HepG2 (cell line): ENCODE results near the gene ZNF777. TPM values are rescaled to one million over a fixed set of nuclear protein-coding genes. Genes with fewer than 3 reads are reported as not detected.

Experiments
- ATAC-seq: fragments of 200-7000 bp; cut with Tn5 transposase; 3 replicates; pipeline ENCODE4 v1.9.1; 2020; ENCODE audit warnings: mild to moderate bottlenecking, moderate library complexity
- BruUV-seq: library from RNA; stranded (reverse); fragments of 400-500 nt; replicated peaks from 2 replicates; lab custom pipeline; 2021; lab: Mats Ljungman, UMichigan
- CTCF ChIA-PET: fragments of 300-600 bp; formaldehyde crosslinking; extraction: SDS; loops from one replicate; lab custom pipeline; 2021; ENCODE audit warnings: low total read pairs, inconsistent platforms, low intra/inter-chr PET ratio; lab: Yijun Ruan, JAX
- POLR2A ChIA-PET: fragments of 350-600 bp; sonication (Branson Sonifier 250); formaldehyde crosslinking; loops from one replicate; lab custom pipeline; 2020; ENCODE audit warnings: antibody characterized with exemption, inconsistent platforms; lab: Yijun Ruan, JAX
- DNase-seq: peaks from one replicate; pipeline ENCODE4 v3.0.0-alpha.2; 2015; ENCODE audit warnings: low spot score
- FAIRE-seq: peaks from 3 replicates; lab custom pipeline; 2011; peaks lifted over from hg19 to GRCh38; lab: Jason Lieb, UNC
- H2AFZ ChIP-seq: one replicate; pipeline ENCODE4 v1.6.1; 2011; ENCODE audit warnings: low read length, inconsistent platforms
- H3K27ac ChIP-seq: fragments of 300-600 bp; 3 replicates; pipeline ENCODE4 v1.8.0; 2011; ENCODE audit warnings: mixed run types, mild to moderate bottlenecking, mixed read lengths, low read length, inconsistent platforms; ENCODE audit not compliant: insufficient read depth; ENCODE audit errors: extremely low read length
- H3K27me3 ChIP-seq, 2 experiments: fragments of 200-600 bp in 1 of 2; 2 replicates in 1 of 2; 3 replicates in 1 of 2; pipeline versions ENCODE4 v1.6.0 to v1.8.0; 2011; ENCODE audit warnings: low read length in 2 of 2, mild to moderate bottlenecking in 2 of 2, moderate library complexity in 2 of 2, inconsistent platforms in 1 of 2; ENCODE audit not compliant: insufficient read depth in 2 of 2, control insufficient read depth in 1 of 2
- H3K36me3 ChIP-seq, 2 experiments: fragments of 200-600 bp in 1 of 2; replicated peaks in 1 of 2; 2 replicates in 1 of 2; 3 replicates in 1 of 2; pipeline versions ENCODE4 v1.5.1 to v1.8.0; 2011; ENCODE audit warnings: low read length in 2 of 2, inconsistent platforms in 1 of 2; ENCODE audit not compliant: insufficient read depth in 2 of 2, control insufficient read depth in 1 of 2
- H3K4me1 ChIP-seq: 2 replicates; pipeline ENCODE4 v1.5.1; 2012; ENCODE audit warnings: low read length, inconsistent platforms; ENCODE audit not compliant: insufficient read depth
- H3K4me2 ChIP-seq: 2 replicates; pipeline ENCODE4 v1.6.0; 2011; ENCODE audit warnings: low read depth, low read length, inconsistent platforms
- H3K4me3 ChIP-seq, 3 experiments: fragments of 200-600 bp in 1 of 3; sonication (generic), shearing (Covaris generic) in 1 of 3; replicated peaks in 1 of 3; 2 replicates each; pipeline ENCODE4 v1.5.1; 2011 to 2016; ENCODE audit warnings: low read length in 3 of 3, inconsistent platforms in 2 of 3, low read depth in 2 of 3, mild to moderate bottlenecking in 2 of 3, control low read depth in 1 of 3, mixed read lengths in 1 of 3; ENCODE audit not compliant: insufficient read depth in 1 of 3
- H3K79me2 ChIP-seq: one replicate; pipeline ENCODE4 v1.6.1; 2011; ENCODE audit warnings: low read length, inconsistent platforms; ENCODE audit not compliant: insufficient read depth
- H3K9ac ChIP-seq: 2 replicates; pipeline ENCODE4 v1.6.0; 2011; ENCODE audit warnings: mild to moderate bottlenecking, low read depth, low read length, inconsistent platforms; ENCODE audit not compliant: insufficient read depth
- H3K9me3 ChIP-seq: 2 replicates; pipeline ENCODE4 v1.5.1; 2012; ENCODE audit warnings: mild to moderate bottlenecking, low read length
- H4K20me1 ChIP-seq: 2 replicates; pipeline ENCODE4 v1.6.0; 2011; ENCODE audit warnings: inconsistent platforms, mild to moderate bottlenecking, low read length, moderate library complexity; ENCODE audit not compliant: insufficient read depth
- CTCF ChIP-seq: sonication (generic); formaldehyde crosslinking; IDR thresholded peaks from 2 replicates; pipeline ENCODE4 v1.5.0; 2020; ENCODE audit warnings: mild to moderate bottlenecking, missing genetic modification reagents, moderate library complexity
- FOXA1 ChIP-seq, 2 experiments: fragments of 450-650 bp in 1 of 2; sonication (generic) in 1 of 2; formaldehyde crosslinking in 1 of 2; IDR thresholded peaks; 2 replicates each; pipeline versions ENCODE4 v1.4.0 to v1.6.1; 2016 to 2020; ENCODE audit warnings: missing genetic modification reagents in 1 of 2
- HDAC6 ChIP-seq: fragments of 200-600 bp; sonication (generic); IDR thresholded peaks from 2 replicates; pipeline ENCODE4 v1.7.0; 2017; ENCODE audit warnings: mild to moderate bottlenecking, antibody characterized with exemption, low read length, low read depth
- STAG1 ChIP-seq: sonication (generic); formaldehyde crosslinking; IDR thresholded peaks from 2 replicates; pipeline ENCODE4 v1.4.0; 2020; ENCODE audit warnings: missing genetic modification reagents
- ZNF563 ChIP-seq: sonication (generic); formaldehyde crosslinking; IDR thresholded peaks from 2 replicates; pipeline ENCODE4 v1.8.0; 2022; ENCODE audit warnings: mild to moderate bottlenecking, moderate library complexity, missing genetic modification reagents
- ZSCAN12 ChIP-seq: sonication (generic); formaldehyde crosslinking; IDR thresholded peaks from 2 replicates; pipeline ENCODE4 v1.9.0; 2021; ENCODE audit warnings: mild to moderate bottlenecking, missing genetic modification reagents
- WGBS: methylation state at CpG from one replicate; pipeline ENCODE4 v1.1.6; 2017; ENCODE audit warnings: low lambda C conversion rate; 5-methylcytosine and 5-hydroxymethylcytosine counted together
- in situ Hi-C: cut with HindIII; loops from 2 replicates; pipeline ENCODE4 v1.10.0; 2017; ENCODE audit warnings: low pct_unique_long_range_greater_than_20kb; ENCODE audit not compliant: extremely low pct_ligation_motif_present
- intact Hi-C: fragments of 100-400 bp; cut with micrococcal nuclease; formaldehyde crosslinking; loops from one replicate; pipeline ENCODE4 v1.10.0; 2022; ENCODE audit not compliant: unreplicated experiment
- polyA plus RNA-seq, 8 experiments: library from polyadenylated mRNA; depleted of rRNA in 3 of 8; stranded (reverse) in 7 of 8; unstranded in 1 of 8; fragments of >200 nt; fragmentation: Illumina TruSeq in 4 of 8; extraction: Trizol in 4 of 8; gene quantifications; 2 replicates each; pipeline versions ENCODE4 v1.2.1 to v1.2.3, GENCODE V29; 2011 to 2016; ENCODE audit warnings: low read depth in 4 of 8, missing spikeins in 1 of 8, mixed read lengths in 1 of 8; ENCODE audit not compliant: insufficient read depth in 1 of 8
- total RNA-seq, 5 experiments: library from RNA; depleted of rRNA; stranded (reverse); fragments of >200 nt; fragmentation: Illumina TruSeq; extraction: Trizol; gene quantifications; 2 replicates each; pipeline ENCODE4 v1.2.3, GENCODE V29; 2016; ENCODE audit warnings: low read depth in 1 of 5
- TF ChIP-seq, protein P1 (sequence below): sonication (generic); formaldehyde crosslinking; IDR thresholded peaks from 2 replicates; pipeline ENCODE4 v1.5.1; 2020; ENCODE audit warnings: missing genetic modification reagents, mild to moderate bottlenecking, borderline replicate concordance

Gene ZNF777
- total and polyA plus RNA-seq, 2 of the 13 experiments (the other 11 are each of a cell fraction or from before 2014, with no cell fraction given), result 3.8 to 6.0 TPM

GRCh38 chr7:149469806-149470205 is 8.9 kb upstream of the ZNF777 start:
- Histone ChIP-seq H3K27me3 (no peaks in the 10 kb centered on the region), H3K4me2 (no peak overlapping the region), H3K4me1 (no peaks in the 10 kb centered on the region), H3K79me2 (no peaks in the 10 kb centered on the region), H3K9ac (no peak overlapping the region), H3K36me3 (peaks cover 3 to 24% of the 10 kb centered on the region in 2 experiments), H3K4me3 (no peak overlapping the region), H2AFZ (no peak overlapping the region), H3K9me3 (no peaks in the 10 kb centered on the region), H4K20me1 (no peaks in the 10 kb centered on the region), H3K27ac (no peak overlapping the region)
- FAIRE-seq (no peak), DNase-seq (no peak), ATAC-seq (no peak)
- WGBS, result 93% methylated on average over 8 of the region's 8 CpGs
- ChIA-PET POLR2A (no interaction called here), CTCF (no interaction called here)
- BruUV-seq, result no TSS peak
- in situ Hi-C loops (no loop called here), intact Hi-C loops (no loop called here)
- TF ChIP-seq, protein P1, sequence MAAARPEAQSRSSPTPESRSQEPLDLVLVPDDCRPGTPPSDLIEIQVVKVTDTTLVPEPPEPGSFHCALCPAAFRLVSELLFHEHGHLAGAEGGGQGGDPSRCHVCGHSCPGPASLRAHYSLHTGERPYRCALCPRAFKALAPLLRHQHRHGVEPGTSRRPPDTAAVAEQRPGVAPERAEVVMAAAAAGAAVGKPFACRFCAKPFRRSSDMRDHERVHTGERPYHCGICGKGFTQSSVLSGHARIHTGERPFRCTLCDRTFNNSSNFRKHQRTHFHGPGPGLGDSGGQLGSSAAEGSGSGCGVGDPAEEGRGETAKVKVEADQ (CRISPR knock-in tag), result no peak

GRCh38 chr7:149468208-149468607 is 7.3 kb upstream of the ZNF777 start:
- in situ Hi-C loops (no loop called here), intact Hi-C loops (loop anchor here (1.0 kb wide), 1 partner anchor 158 kb away; no protein-coding TSS in a partner anchor)
- FAIRE-seq (no peak), ATAC-seq (peak; percentile 86), DNase-seq (no peak)
- Histone ChIP-seq H3K4me1 (no peaks in the 10 kb centered on the region), H3K36me3 (peaks cover 0 to 10% of the 10 kb centered on the region in 2 experiments; a peak in 3 of 5 replicates), H3K9ac (no peak overlapping the region), H3K27me3 (no peaks in the 10 kb centered on the region), H2AFZ (no peak overlapping the region), H3K4me2 (no peak overlapping the region), H3K27ac (no peak overlapping the region), H3K9me3 (no peaks in the 10 kb centered on the region), H3K79me2 (no peaks in the 10 kb centered on the region), H4K20me1 (no peaks in the 10 kb centered on the region), H3K4me3 (no peak overlapping the region)
- CTCF ChIA-PET, result interaction anchor here (2.0 kb wide), 1 partner anchor 158 kb away, joined by 4 read pairs; no protein-coding TSS in a partner anchor
- whole genome bisulfite sequencing, result 46% methylated on average over 4 of the region's 5 CpGs
- POLR2A ChIA-PET, result no interaction called here
- BruUV-seq, result no TSS peak
- TF ChIP-seq STAG1 (CRISPR knock-in tag) (peak; percentile 57), CTCF (CRISPR knock-in tag) (peak; percentile 41), ZSCAN12 (CRISPR knock-in tag) (no peak), HDAC6 (no peak), ZNF563 (CRISPR knock-in tag) (0 out of 2 replicates have a peak, but pooled peaks have one; percentile 43), FOXA1 (IDR thresholded peaks at IDR 0.05) (no peak), FOXA1 (CRISPR knock-in tag; IDR thresholded peaks at IDR 0.05) (no peak)
